HuH-7.5 (cell line): ENCODE measurements around the gene CUTA.
A peak's percentile ranks its signal among the peaks of the same experiment; 100 is the strongest.

Experiments
- DNase-seq: peaks from one replicate; pipeline ENCODE4 v3.0.0; 2011; ENCODE audit warnings: low spot score

The CUTA gene

GRCh38 chr6:33439956-33440648 is 22.2 kb upstream of the CUTA start:
- no peak for DNase-seq

- no peak for DNase-seq
Observed at GRCh38 chr6:33438978-33439594, 21.2 kb upstream of the CUTA start.

GRCh38 chr6:33437666-33438065 is 19.8 kb upstream of the CUTA start:
- no peak for DNase-seq

GRCh38 chr6:33434961-33435360 is 17.1 kb upstream of the CUTA start:
- no peak for DNase-seq

GRCh38 chr6:33433544-33434191 is 15.8 kb upstream of the CUTA start:
- no peak for DNase-seq

- DNase-seq: no peak
Observed at GRCh38 chr6:33433001-33433543, 15.2 kb upstream of the CUTA start.

GRCh38 chr6:33432546-33432945 is 14.6 kb upstream of the CUTA start:
- no peak for DNase-seq

- DNase-seq: no peak
Observed at GRCh38 chr6:33431880-33432541, 14.1 kb upstream of the CUTA start.

- peak; percentile 51 for DNase-seq
Observed at GRCh38 chr6:33430991-33431879, 13.3 kb upstream of the CUTA start.

GRCh38 chr6:33430334-33430733 is 12.4 kb upstream of the CUTA start:
- no peak for DNase-seq

GRCh38 chr6:33429750-33430052 is 11.8 kb upstream of the CUTA start:
- no peak for DNase-seq

- no peak for DNase-seq
Observed at GRCh38 chr6:33428966-33429749, 11.3 kb upstream of the CUTA start.

- DNase-seq: peak; percentile 93
Observed at GRCh38 chr6:33428224-33428965, 10.5 kb upstream of the CUTA start.

GRCh38 chr6:33427585-33428223 is 9.8 kb upstream of the CUTA start:
- peak; percentile 61 for DNase-seq

- DNase-seq: no peak
Observed at GRCh38 chr6:33426590-33427511, 8.9 kb upstream of the CUTA start.

GRCh38 chr6:33425668-33426577 is 8.0 kb upstream of the CUTA start:
- peak; percentile 89 for DNase-seq

- no peak for DNase-seq
Observed at GRCh38 chr6:33424855-33425667, 7.2 kb upstream of the CUTA start.
